Ishikawa (cell line): ENCODE measurements around the gene LCAT.

Experiments used
- CEBPB ChIP-seq: IDR thresholded peaks from 2 replicates; pipeline ENCODE4 v1.6.1; 2012
- CREB1 ChIP-seq: IDR thresholded peaks from 2 replicates; pipeline ENCODE4 v1.6.1; 2012; ENCODE audit warnings: low read depth
- EGR1 ChIP-seq: IDR thresholded peaks from 2 replicates; pipeline ENCODE4 v1.6.1; 2012
- EP300 ChIP-seq: IDR thresholded peaks from 2 replicates; pipeline ENCODE4 v1.6.1; 2012; ENCODE audit warnings: borderline replicate concordance
- FOXM1 ChIP-seq: IDR thresholded peaks from 2 replicates; pipeline ENCODE4 v1.6.1; 2012; ENCODE audit warnings: low read depth, borderline replicate concordance
- NFIC ChIP-seq: IDR thresholded peaks from 2 replicates; pipeline ENCODE4 v1.6.1; 2012
- RAD21 ChIP-seq: IDR thresholded peaks from 2 replicates; pipeline ENCODE4 v1.6.1; 2012; ENCODE audit warnings: low read depth
- TAF1 ChIP-seq: IDR thresholded peaks from 2 replicates; pipeline ENCODE4 v1.6.1; 2012; ENCODE audit warnings: low read depth, mild to moderate bottlenecking
- TCF12 ChIP-seq: IDR thresholded peaks from 2 replicates; pipeline ENCODE4 v1.6.1; 2012; ENCODE audit warnings: low read depth
- TEAD4 ChIP-seq: IDR thresholded peaks from 2 replicates; pipeline ENCODE4 v1.6.1; 2012
- USF1 ChIP-seq: IDR thresholded peaks from 2 replicates; pipeline ENCODE4 v1.6.1; 2012
- YY1 ChIP-seq: IDR thresholded peaks from 2 replicates; pipeline ENCODE4 v1.6.1; 2012; ENCODE audit warnings: low read depth
- ZBTB7A ChIP-seq: IDR thresholded peaks from 2 replicates; pipeline ENCODE4 v1.6.1; 2012; ENCODE audit warnings: low read depth
- TF ChIP-seq, protein P1 (sequence below): IDR thresholded peaks from 2 replicates; pipeline ENCODE4 v1.6.1; 2012
- TF ChIP-seq, protein P2 (sequence below): IDR thresholded peaks from 2 replicates; pipeline ENCODE4 v1.6.1; 2012; ENCODE audit warnings: low read depth, mild to moderate bottlenecking

LCAT gene

DNA sequence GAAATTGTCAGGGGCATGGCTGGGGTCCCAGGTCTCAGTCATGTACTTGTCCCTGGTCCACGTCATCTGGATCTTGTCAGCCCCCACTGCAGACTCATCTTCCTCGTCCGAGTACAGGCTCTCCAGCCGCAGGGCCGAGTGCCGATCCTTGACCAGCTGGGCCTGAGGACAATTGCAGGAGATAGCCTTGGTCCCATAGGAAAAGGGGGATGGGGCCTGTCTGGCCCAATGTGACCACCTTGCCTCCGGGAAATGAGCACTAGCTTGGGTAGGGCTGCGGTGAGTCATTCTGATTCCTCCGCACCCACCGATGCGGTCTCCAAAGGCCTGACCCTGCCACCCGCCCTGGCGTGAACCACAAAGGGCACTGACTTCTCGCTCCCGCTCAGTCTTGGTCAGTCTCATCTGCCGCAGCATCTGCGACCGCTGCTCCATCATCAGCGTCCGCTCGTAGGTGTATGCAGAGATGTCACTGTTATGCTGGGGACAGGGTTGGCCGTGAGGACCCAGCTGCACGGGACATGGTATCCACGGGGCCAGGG, 1.5 kb upstream of the LCAT start:
- TF ChIP-seq TEAD4 (no peak), TCF12 (no peak), EGR1 (no peak), USF1 (no peak), FOXM1 (no peak), NFIC (no peak), YY1 (no peak), TAF1 (no peak), ZBTB7A (no peak), CREB1 (no peak), RAD21 (no peak), CEBPB (no peak), EP300 (no peak)
- TF ChIP-seq, protein P1, sequence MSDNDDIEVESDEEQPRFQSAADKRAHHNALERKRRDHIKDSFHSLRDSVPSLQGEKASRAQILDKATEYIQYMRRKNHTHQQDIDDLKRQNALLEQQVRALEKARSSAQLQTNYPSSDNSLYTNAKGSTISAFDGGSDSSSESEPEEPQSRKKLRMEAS, result no peak
- TF ChIP-seq, protein P2, sequence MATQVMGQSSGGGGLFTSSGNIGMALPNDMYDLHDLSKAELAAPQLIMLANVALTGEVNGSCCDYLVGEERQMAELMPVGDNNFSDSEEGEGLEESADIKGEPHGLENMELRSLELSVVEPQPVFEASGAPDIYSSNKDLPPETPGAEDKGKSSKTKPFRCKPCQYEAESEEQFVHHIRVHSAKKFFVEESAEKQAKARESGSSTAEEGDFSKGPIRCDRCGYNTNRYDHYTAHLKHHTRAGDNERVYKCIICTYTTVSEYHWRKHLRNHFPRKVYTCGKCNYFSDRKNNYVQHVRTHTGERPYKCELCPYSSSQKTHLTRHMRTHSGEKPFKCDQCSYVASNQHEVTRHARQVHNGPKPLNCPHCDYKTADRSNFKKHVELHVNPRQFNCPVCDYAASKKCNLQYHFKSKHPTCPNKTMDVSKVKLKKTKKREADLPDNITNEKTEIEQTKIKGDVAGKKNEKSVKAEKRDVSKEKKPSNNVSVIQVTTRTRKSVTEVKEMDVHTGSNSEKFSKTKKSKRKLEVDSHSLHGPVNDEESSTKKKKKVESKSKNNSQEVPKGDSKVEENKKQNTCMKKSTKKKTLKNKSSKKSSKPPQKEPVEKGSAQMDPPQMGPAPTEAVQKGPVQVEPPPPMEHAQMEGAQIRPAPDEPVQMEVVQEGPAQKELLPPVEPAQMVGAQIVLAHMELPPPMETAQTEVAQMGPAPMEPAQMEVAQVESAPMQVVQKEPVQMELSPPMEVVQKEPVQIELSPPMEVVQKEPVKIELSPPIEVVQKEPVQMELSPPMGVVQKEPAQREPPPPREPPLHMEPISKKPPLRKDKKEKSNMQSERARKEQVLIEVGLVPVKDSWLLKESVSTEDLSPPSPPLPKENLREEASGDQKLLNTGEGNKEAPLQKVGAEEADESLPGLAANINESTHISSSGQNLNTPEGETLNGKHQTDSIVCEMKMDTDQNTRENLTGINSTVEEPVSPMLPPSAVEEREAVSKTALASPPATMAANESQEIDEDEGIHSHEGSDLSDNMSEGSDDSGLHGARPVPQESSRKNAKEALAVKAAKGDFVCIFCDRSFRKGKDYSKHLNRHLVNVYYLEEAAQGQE, result no peak

DNA sequence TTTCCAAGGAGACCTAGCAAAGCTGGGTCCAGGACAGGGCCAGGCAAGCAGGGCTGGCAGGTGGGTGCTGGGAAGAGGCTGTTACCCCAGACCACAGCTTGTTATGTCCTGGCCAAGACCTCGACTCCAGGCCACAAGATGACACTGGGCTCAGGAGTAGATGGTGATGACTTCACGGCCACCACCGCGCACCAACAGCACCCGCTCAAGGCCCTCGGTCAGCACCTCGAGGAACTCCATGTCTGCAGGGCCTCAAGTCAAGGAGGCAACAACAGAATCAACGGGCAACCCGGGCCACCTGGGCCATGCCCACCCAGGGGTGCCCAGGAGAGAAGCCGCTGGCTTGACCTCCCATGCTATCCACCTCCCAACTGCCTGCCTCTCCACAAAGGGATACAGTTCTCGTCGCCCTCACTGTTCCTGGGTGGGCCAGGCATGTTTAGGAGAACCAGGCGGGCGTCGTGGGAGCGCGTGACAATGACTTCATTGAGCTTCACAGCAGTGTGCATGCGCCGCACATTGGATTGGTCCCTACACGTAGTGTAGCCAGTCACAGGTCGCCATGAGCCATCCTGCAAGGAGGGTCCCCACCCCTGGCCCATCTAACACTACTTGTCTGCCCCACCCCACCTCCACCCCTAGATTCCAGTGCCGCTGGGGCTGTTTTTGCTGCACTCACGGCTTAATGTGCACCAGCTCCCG, 921 bp upstream of the LCAT start:
- no peak for TF ChIP-seq TAF1
- TF ChIP-seq ZBTB7A, result no peak
- TF ChIP-seq TEAD4, result no peak
- no peak for TF ChIP-seq CREB1
- TF ChIP-seq, protein P1, result no peak
- TF ChIP-seq RAD21, result no peak
- no peak for TF ChIP-seq CEBPB
- TF ChIP-seq, protein P2, result no peak
- no peak for TF ChIP-seq EP300
- no peak for TF ChIP-seq NFIC
- TF ChIP-seq TCF12, result no peak
- no peak for TF ChIP-seq YY1
- no peak for TF ChIP-seq FOXM1

DNA sequence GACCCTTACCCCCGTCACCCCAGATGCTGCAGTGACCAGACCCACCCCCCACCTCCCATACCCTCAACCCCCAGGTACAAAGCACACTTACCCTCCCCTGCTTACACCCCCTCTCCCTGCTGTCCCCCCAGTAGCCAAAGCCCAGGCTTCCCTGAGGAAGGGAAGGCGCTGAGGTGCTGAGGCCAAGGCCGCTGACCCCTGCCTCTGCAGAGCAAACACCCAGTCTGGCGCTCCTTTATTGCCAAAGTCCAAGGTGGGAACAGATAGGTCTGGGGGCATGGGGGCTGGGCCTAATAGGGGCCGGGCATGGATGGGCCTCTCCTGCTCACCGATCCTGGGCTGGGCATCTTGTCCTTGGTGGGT, 683 bp downstream of the LCAT start:
- TF ChIP-seq EP300, result no peak
- no peak for TF ChIP-seq YY1
- TF ChIP-seq ZBTB7A, result no peak
- no peak for TF ChIP-seq RAD21
- no peak for TF ChIP-seq CREB1
- TF ChIP-seq TAF1, result no peak
- no peak for TF ChIP-seq USF1
- TF ChIP-seq, protein P1, result no peak
- no peak for TF ChIP-seq TEAD4
- no peak for TF ChIP-seq CEBPB
- no peak for TF ChIP-seq FOXM1
- TF ChIP-seq, protein P2, result no peak
